Keratinocyte (primary cell): ENCODE data around the gene DNAH11. TPM values are rescaled to one million over a fixed set of nuclear protein-coding genes. Genes with fewer than 3 reads are reported as not detected.

Source experiments
- DNase-seq: peaks from one replicate; pipeline ENCODE4 v3.0.0-alpha.2; 2011; ENCODE audit warnings: low read depth, missing footprints, low spot score
- FAIRE-seq: peaks from 2 replicates; lab custom pipeline; 2011; peaks lifted over from hg19 to GRCh38; lab: Jason Lieb, UNC
- H2AFZ ChIP-seq: 2 replicates; pipeline ENCODE4 v1.6.0; 2012; ENCODE audit warnings: low read length, control low read depth, inconsistent platforms; ENCODE audit not compliant: control insufficient read depth
- H3K27ac ChIP-seq: 2 replicates; pipeline ENCODE4 v1.5.1; 2011; ENCODE audit warnings: low read length; ENCODE audit not compliant: control insufficient read depth, insufficient read depth
- H3K27me3 ChIP-seq: 3 replicates; pipeline ENCODE4 v1.6.0; 2011; ENCODE audit warnings: low read length; ENCODE audit not compliant: control insufficient read depth, insufficient read depth; ENCODE audit errors: extremely low read depth
- H3K36me3 ChIP-seq, 2 experiments: 2 replicates in 1 of 2; 3 replicates in 1 of 2; pipeline ENCODE4 v1.5.1; 2011; ENCODE audit warnings: low read length in 2 of 2, mild to moderate bottlenecking in 1 of 2; ENCODE audit not compliant: control insufficient read depth in 2 of 2, insufficient read depth in 2 of 2; ENCODE audit errors: extremely low read depth in 1 of 2
- H3K4me1 ChIP-seq: 3 replicates; pipeline ENCODE4 v1.5.1; 2011; ENCODE audit warnings: low read length; ENCODE audit not compliant: control insufficient read depth, insufficient read depth; ENCODE audit errors: extremely low read depth
- H3K4me2 ChIP-seq: 3 replicates; pipeline ENCODE4 v1.6.0; 2011; ENCODE audit warnings: low read depth, low read length; ENCODE audit not compliant: control insufficient read depth, insufficient read depth; ENCODE audit errors: extremely low read depth
- H3K4me3 ChIP-seq, 3 experiments: fragments of 200-600 bp in 1 of 3; sonication (generic) in 1 of 3; 2 replicates in 2 of 3; 3 replicates in 1 of 3; pipeline ENCODE4 v1.5.1; 2011 to 2016; ENCODE audit warnings: low read length in 3 of 3, mild to moderate bottlenecking in 3 of 3, control low read depth in 2 of 3, inconsistent platforms in 1 of 3, low read depth in 1 of 3, mixed read lengths in 1 of 3, mixed run types in 1 of 3, moderate library complexity in 1 of 3; ENCODE audit not compliant: control insufficient read depth in 2 of 3, insufficient read depth in 2 of 3; ENCODE audit errors: extremely low read depth in 1 of 3
- H3K79me2 ChIP-seq: 2 replicates; pipeline ENCODE4 v1.6.0; 2012; ENCODE audit warnings: low read length; ENCODE audit not compliant: control insufficient read depth, insufficient read depth
- H3K9ac ChIP-seq: 3 replicates; pipeline ENCODE4 v1.6.0; 2011; ENCODE audit warnings: low read length; ENCODE audit not compliant: control insufficient read depth, insufficient read depth; ENCODE audit errors: extremely low read depth
- H3K9me1 ChIP-seq: 3 replicates; pipeline ENCODE4 v1.6.0; 2011; ENCODE audit warnings: low read length; ENCODE audit not compliant: control insufficient read depth, insufficient read depth; ENCODE audit errors: extremely low read depth
- H3K9me3 ChIP-seq: 2 replicates; pipeline ENCODE4 v1.5.1; 2012; ENCODE audit warnings: low read depth, low read length; ENCODE audit not compliant: control insufficient read depth
- H4K20me1 ChIP-seq: 3 replicates; pipeline ENCODE4 v1.6.0; 2011; ENCODE audit warnings: low read length; ENCODE audit not compliant: control insufficient read depth, insufficient read depth; ENCODE audit errors: extremely low read depth
- CTCF ChIP-seq, 3 experiments: IDR thresholded peaks in 1 of 3; conservative IDR thresholded peaks in 1 of 3; optimal IDR thresholded peaks in 1 of 3; 2 replicates in 2 of 3; 3 replicates in 1 of 3; pipeline versions ENCODE3 to v1.5.1; 2011; ENCODE audit warnings: low read length in 3 of 3, mild to moderate bottlenecking in 3 of 3, moderate library complexity in 2 of 3, control low read depth in 1 of 3, inconsistent platforms in 1 of 3; ENCODE audit not compliant: insufficient read depth in 2 of 3; ENCODE audit errors: extremely low read depth in 1 of 3
- EZH2 ChIP-seq: IDR thresholded peaks from one replicate; pipeline ENCODE4 v1.6.1; 2012; ENCODE audit warnings: inconsistent platforms, mild to moderate bottlenecking, low read length, moderate library complexity
- dilution Hi-C: fragments of 300-500 bp; cut with MboI; formaldehyde crosslinking; loops from one replicate; pipeline ENCODE4 v1.7.0; 2020; ENCODE audit warnings: low sequenced_read_pairs; ENCODE audit not compliant: extremely low pct_ligation_motif_present
- polyA plus RNA-seq, 5 experiments: library from polyadenylated mRNA; depleted of rRNA in 3 of 5; stranded (reverse) in 3 of 5; stranded (forward) in 1 of 5; unstranded in 1 of 5; fragments of >200 nt; gene quantifications; 1 replicate in 1 of 5; 2 replicates in 3 of 5; 3 replicates in 1 of 5; pipeline versions ENCODE4 v1.2.1 to v1.2.3, GENCODE V29; 2011 to 2012; ENCODE audit warnings: missing spikeins in 2 of 5, low read depth in 1 of 5, low replicate concordance in 1 of 5

The DNAH11 gene
- polyA plus RNA-seq, 1 donor (not counting 4 experiments of a cell fraction or from before 2014, with no cell fraction given) = 0.21 TPM

GRCh38 chr7:21733837-21734236 is 191.0 kb downstream of the DNAH11 start:
- H3K4me2 ChIP-seq = no peak overlapping the region
- no peak for FAIRE-seq
- H3K9me3 ChIP-seq = no peaks in the 10 kb centered on the region
- no peaks in the 10 kb centered on the region for H3K36me3 ChIP-seq
- DNase-seq = no peak
- no peaks in the 10 kb centered on the region for H3K79me2 ChIP-seq
- no peaks in the 10 kb centered on the region for H3K27me3 ChIP-seq
- H2AFZ ChIP-seq = no peak overlapping the region
- H3K27ac ChIP-seq = no peak overlapping the region
- no peaks in the 10 kb centered on the region for H3K4me1 ChIP-seq
- no peaks in the 10 kb centered on the region for H3K9me1 ChIP-seq
- dilution Hi-C loops = no loop called here
- no peak overlapping the region for H3K4me3 ChIP-seq
- no peaks in the 10 kb centered on the region for H4K20me1 ChIP-seq
- TF ChIP-seq CTCF (optimal IDR thresholded peaks at IDR 0.05 in 1 of 3, IDR thresholded peaks at IDR 0.05 in 1 of 3, conservative IDR thresholded peaks at IDR 0.05 in 1 of 3; ENCODE audit: extremely low read depth in 1 of 3, insufficient read depth in 2 of 3, low read length in 3 of 3) (no peak), EZH2 (no peak)
- H3K9ac ChIP-seq = no peak overlapping the region

- Histone ChIP-seq H3K9ac (no peak overlapping the region), H3K9me3 (no peaks in the 10 kb centered on the region), H3K27ac (no peak overlapping the region), H3K4me2 (no peak overlapping the region), H3K4me1 (no peaks in the 10 kb centered on the region), H3K27me3 (no peaks in the 10 kb centered on the region), H3K36me3 (no peaks in the 10 kb centered on the region), H4K20me1 (no peaks in the 10 kb centered on the region), H3K9me1 (no peaks in the 10 kb centered on the region), H3K4me3 (no peak overlapping the region), H3K79me2 (no peaks in the 10 kb centered on the region), H2AFZ (no peak overlapping the region)
- dilution Hi-C loops = no loop called here
- no peak for DNase-seq
- TF ChIP-seq CTCF (optimal IDR thresholded peaks at IDR 0.05 in 1 of 3, IDR thresholded peaks at IDR 0.05 in 1 of 3, conservative IDR thresholded peaks at IDR 0.05 in 1 of 3; ENCODE audit: extremely low read depth in 1 of 3, insufficient read depth in 2 of 3, low read length in 3 of 3) (no peak), EZH2 (no peak)
- no peak for FAIRE-seq
Observed at GRCh38 chr7:21743493-21743892, 200.7 kb downstream of the DNAH11 start.
